Stimulated activated effector memory CD8-positive, alpha-beta T cell treated with anti-CD3 and anti-CD28 coated beads, Interleukin-12 subunit alpha, Interleukin-12 subunit beta, amount 100 ng/mL, for 72 hours (primary cell): ENCODE data around the gene DOCK2.
"Not testable (repeated sequence)": the region's sequence is repeated elsewhere in the genome, so short reads cannot be mapped to it uniquely, and the experiment has no call there.

Source experiments
- ATAC-seq: fragments of 150-1000 bp; cut with Tn5 transposase; 2 replicates; pipeline ENCODE4 v1.10.0; 2021
- DNase-seq, 2 donors: peaks; one replicate each; pipeline ENCODE4 v3.0.0; 2021 to 2022; ENCODE audit warnings: low spot score in 2 of 2
- H3K27ac Mint-ChIP-seq: one replicate; pipeline ENCODE4 v1.8.0; 2022; ENCODE audit warnings: mild to moderate bottlenecking, mixed read lengths
- H3K36me3 Mint-ChIP-seq: one replicate; pipeline ENCODE4 v1.8.0; 2022; ENCODE audit warnings: mild to moderate bottlenecking, mixed read lengths
- H3K4me1 Mint-ChIP-seq: one replicate; pipeline ENCODE4 v1.8.0; 2022; ENCODE audit warnings: mixed read lengths
- H3K4me3 Mint-ChIP-seq: one replicate; pipeline ENCODE4 v1.8.0; 2022; ENCODE audit warnings: mild to moderate bottlenecking, mixed read lengths
- H3K9me3 Mint-ChIP-seq: one replicate; pipeline ENCODE4 v1.8.0; 2022; ENCODE audit warnings: mixed read lengths

Gene DOCK2

DNA sequence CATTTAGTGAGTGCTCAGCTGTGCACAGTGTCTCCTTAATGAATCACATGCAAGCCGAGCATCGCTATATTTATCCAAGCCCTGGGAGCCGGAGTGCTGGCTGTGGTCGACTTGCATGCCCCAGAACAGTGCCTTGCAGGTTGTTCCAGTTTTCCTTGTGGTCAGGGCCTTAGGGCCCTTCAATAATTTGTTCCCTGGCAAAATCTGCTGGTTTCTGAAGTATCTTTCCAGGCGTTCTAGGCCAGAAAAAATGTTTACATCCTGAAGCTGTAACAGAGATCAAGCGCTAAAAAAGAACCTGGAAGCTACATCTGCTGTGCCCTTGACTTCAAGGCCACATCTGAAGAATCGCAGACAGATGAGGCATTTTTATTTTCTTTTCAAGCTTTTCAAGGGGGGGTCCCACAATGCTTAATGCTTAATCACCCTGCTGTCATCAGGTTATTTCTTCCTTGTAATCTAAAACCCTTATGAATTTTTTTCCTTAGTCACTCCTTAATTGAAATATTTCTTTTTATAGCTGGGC, 105.8 kb downstream of the DOCK2 start:
- H3K36me3 Mint-ChIP-seq = peaks cover 90% of the 10 kb centered on the region
- H3K27ac Mint-ChIP-seq = no peak overlapping the region
- no peak overlapping the region for H3K4me3 Mint-ChIP-seq
- DNase-seq (no peak), ATAC-seq (no peak)
- no peaks in the 10 kb centered on the region for H3K9me3 Mint-ChIP-seq
- peaks cover 25% of the 10 kb centered on the region for H3K4me1 Mint-ChIP-seq

DNA sequence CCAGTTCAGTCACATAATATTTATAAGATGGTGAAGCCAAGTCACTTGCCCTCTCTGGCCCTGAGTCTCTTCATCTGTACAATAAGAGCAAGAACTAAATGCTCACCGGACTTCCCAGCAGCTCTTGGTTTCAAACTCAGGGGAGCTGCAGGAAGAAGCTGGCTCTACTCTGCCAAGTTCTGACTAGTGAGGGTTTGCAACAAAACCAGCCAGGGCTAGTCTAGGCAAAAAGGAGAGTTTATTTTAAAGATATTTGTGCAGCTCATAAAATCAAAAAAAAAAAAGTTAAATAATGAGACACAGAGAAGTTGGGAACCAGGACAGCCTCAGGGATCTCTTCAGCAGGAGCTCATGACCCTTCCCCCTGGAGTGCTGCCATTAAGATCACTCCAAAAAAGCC, 107.3 kb downstream of the DOCK2 start:
- Mint-ChIP-seq H3K27ac (peak overlapping the region; percentile 76), H3K36me3 (peaks cover 94% of the 10 kb centered on the region)
- ATAC-seq = no peak

DNA sequence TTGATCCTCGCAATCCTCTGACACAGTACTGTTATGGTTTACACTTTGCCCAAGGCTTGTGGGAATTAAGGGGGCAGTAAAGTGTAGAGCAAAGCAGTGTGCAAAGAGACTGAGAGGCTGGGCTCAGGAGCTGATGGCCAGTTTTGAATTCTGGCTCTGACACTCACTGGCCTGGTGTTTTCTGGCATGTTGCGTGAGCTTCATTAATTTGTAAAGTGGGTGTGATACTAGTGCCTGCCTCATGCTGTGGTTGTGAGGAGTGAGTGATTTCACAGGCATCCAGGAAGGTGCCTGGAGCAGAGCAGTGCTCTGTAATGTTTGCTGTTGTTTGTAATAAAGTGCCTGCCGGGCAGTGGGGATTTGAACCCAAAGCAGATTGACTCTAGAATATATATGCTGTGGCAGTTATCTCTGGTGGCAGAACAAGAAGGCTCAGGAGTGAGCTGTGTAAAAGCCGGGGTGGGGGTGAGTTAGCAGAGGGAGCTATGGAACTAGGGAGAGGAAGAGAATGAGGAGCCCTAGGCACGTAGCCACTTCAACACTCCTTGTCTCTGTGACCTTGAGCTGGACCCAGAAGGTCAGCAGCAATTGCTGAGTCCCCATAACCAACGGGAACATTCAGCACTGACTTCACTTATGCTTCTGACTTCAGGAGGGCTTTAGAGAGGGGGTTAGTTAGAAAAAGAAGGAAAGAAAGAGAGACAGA, 108.5 kb downstream of the DOCK2 start:
- DNase-seq = no peak
- H3K27ac Mint-ChIP-seq = peak overlapping the region; percentile 76
- no peak overlapping the region for H3K4me3 Mint-ChIP-seq
- ATAC-seq = peak; percentile 48
- H3K4me1 Mint-ChIP-seq = peaks cover 26% of the 10 kb centered on the region
- no peaks in the 10 kb centered on the region for H3K9me3 Mint-ChIP-seq
- H3K36me3 Mint-ChIP-seq = peaks cover 98% of the 10 kb centered on the region

More for the DNA sequence above, 107.3 kb downstream of the DOCK2 start:
- Mint-ChIP-seq H3K9me3 (no peaks in the 10 kb centered on the region), H3K4me1 (peaks cover 25% of the 10 kb centered on the region), H3K4me3 (no peak overlapping the region)
- no peak for DNase-seq

- DNase-seq (no peak), ATAC-seq (peak; percentile 69)
- no peaks in the 10 kb centered on the region for H3K9me3 Mint-ChIP-seq
- H3K27ac Mint-ChIP-seq = peak overlapping the region; percentile 76
- peaks cover 98% of the 10 kb centered on the region for H3K36me3 Mint-ChIP-seq
- H3K4me3 Mint-ChIP-seq = no peak overlapping the region
- H3K4me1 Mint-ChIP-seq = peaks cover 32% of the 10 kb centered on the region
These were observed 109.1 kb downstream of the DOCK2 start for GRCh38 chr5:169746147-169746694.

- Mint-ChIP-seq H3K27ac (no peak overlapping the region), H3K9me3 (no peaks in the 10 kb centered on the region), H3K4me3 (no peak overlapping the region), H3K4me1 (peaks cover 42% of the 10 kb centered on the region), H3K36me3 (peaks cover 98% of the 10 kb centered on the region)
- ATAC-seq (no peak), DNase-seq (no peak)
These were observed 111.1 kb downstream of the DOCK2 start for GRCh38 chr5:169748174-169748573.

GRCh38 chr5:169749295-169749694, 112.2 kb downstream of the DOCK2 start:
- peaks cover 42% of the 10 kb centered on the region for H3K4me1 Mint-ChIP-seq
- peaks cover 98% of the 10 kb centered on the region for H3K36me3 Mint-ChIP-seq
- DNase-seq (no peak), ATAC-seq (no peak)
- no peak overlapping the region for H3K4me3 Mint-ChIP-seq
- no peaks in the 10 kb centered on the region for H3K9me3 Mint-ChIP-seq
- no peak overlapping the region for H3K27ac Mint-ChIP-seq

DNA sequence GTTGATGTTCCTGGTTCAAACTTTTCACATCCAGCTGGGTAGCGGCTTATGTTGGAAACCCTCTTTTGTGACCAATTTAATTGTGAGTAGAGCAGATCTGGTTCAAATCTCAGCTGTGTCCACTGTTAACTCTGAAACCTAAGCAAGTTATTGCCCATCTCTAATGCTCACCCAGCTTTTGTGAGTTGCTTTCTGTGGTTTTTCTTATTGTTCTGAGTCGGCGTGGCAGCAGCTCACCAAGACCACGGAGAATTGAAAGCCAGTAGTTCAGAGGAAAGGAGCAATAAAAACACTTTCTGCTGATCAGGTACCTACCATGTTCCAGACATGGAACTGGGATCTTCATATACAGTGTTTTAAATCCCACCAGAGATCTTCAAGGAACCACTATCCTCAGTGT, 114.4 kb downstream of the DOCK2 start:
- no peaks in the 10 kb centered on the region for H3K9me3 Mint-ChIP-seq
- no peak overlapping the region for H3K4me3 Mint-ChIP-seq
- peak; percentile 31 for ATAC-seq
- H3K27ac Mint-ChIP-seq = peak overlapping the region; percentile 78
- peaks cover 95% of the 10 kb centered on the region for H3K36me3 Mint-ChIP-seq
- no peak for DNase-seq
- peaks cover 21% of the 10 kb centered on the region for H3K4me1 Mint-ChIP-seq

GRCh38 chr5:169752566-169752965, 115.5 kb downstream of the DOCK2 start:
- peak overlapping the region; percentile 78 for H3K27ac Mint-ChIP-seq
- peaks cover 95% of the 10 kb centered on the region for H3K36me3 Mint-ChIP-seq
- not testable (repeated sequence) for ATAC-seq

GRCh38 chr5:169753795-169754194, 116.7 kb downstream of the DOCK2 start:
- Mint-ChIP-seq H3K9me3 (no peaks in the 10 kb centered on the region), H3K4me1 (peaks cover 17% of the 10 kb centered on the region), H3K4me3 (no peak overlapping the region), H3K36me3 (peaks cover 89% of the 10 kb centered on the region), H3K27ac (peak overlapping the region; percentile 41)
- no peak for DNase-seq
- ATAC-seq = no peak

More at GRCh38 chr5:169752566-169752965, 115.5 kb downstream of the DOCK2 start:
- not testable (repeated sequence) for H3K9me3 Mint-ChIP-seq, H3K4me3 Mint-ChIP-seq, DNase-seq
- peaks cover 17% of the 10 kb centered on the region for H3K4me1 Mint-ChIP-seq

GRCh38 chr5:169754737-169755136, 117.7 kb downstream of the DOCK2 start:
- Mint-ChIP-seq H3K36me3 (peaks cover 89% of the 10 kb centered on the region), H3K4me3 (no peak overlapping the region), H3K4me1 (peaks cover 17% of the 10 kb centered on the region), H3K27ac (no peak overlapping the region), H3K9me3 (no peaks in the 10 kb centered on the region)
- DNase-seq (no peak), ATAC-seq (no peak)

- DNase-seq (no peak), ATAC-seq (no peak)
- Mint-ChIP-seq H3K4me1 (peaks cover 9% of the 10 kb centered on the region), H3K4me3 (no peak overlapping the region), H3K27ac (no peak overlapping the region), H3K9me3 (no peaks in the 10 kb centered on the region), H3K36me3 (peaks cover 87% of the 10 kb centered on the region)
These were observed 119.1 kb downstream of the DOCK2 start for GRCh38 chr5:169756071-169756765.

- Mint-ChIP-seq H3K4me3 (no peak overlapping the region), H3K36me3 (peaks cover 87% of the 10 kb centered on the region), H3K4me1 (peaks cover 1% of the 10 kb centered on the region), H3K27ac (no peak overlapping the region), H3K9me3 (no peaks in the 10 kb centered on the region)
- ATAC-seq (no peak), DNase-seq (no peak)
These were observed 119.9 kb downstream of the DOCK2 start for GRCh38 chr5:169757016-169757415.

DNA sequence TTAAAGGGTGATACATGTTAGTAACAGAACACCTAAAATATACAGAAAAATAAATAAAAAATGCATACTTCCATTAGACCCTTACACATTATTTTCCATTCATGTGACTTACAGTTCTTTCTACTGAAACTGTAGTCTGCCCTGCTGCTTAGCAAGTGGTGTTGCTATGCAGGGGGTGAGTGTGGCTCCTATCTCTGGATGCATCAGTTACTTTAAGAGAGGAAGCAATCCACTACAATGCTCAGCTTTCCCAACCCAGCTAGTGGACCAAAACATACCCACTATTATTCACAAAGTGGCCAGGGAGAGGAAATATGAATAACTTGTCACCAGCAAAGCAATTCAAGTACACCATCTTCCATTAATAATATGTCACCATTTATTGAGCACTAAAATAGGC, 121.8 kb downstream of the DOCK2 start:
- H3K9me3 Mint-ChIP-seq = no peaks in the 10 kb centered on the region
- H3K4me3 Mint-ChIP-seq = no peak overlapping the region
- DNase-seq (no peak), ATAC-seq (no peak)
- H3K27ac Mint-ChIP-seq = no peak overlapping the region
- H3K4me1 Mint-ChIP-seq = no peaks in the 10 kb centered on the region
- peaks cover 86% of the 10 kb centered on the region for H3K36me3 Mint-ChIP-seq

- Mint-ChIP-seq H3K4me1 (no peaks in the 10 kb centered on the region), H3K27ac (no peak overlapping the region), H3K4me3 (no peak overlapping the region), H3K36me3 (peaks cover 88% of the 10 kb centered on the region), H3K9me3 (no peaks in the 10 kb centered on the region)
- DNase-seq (no peak), ATAC-seq (no peak)
These were observed 123.2 kb downstream of the DOCK2 start for GRCh38 chr5:169760229-169760628.

GRCh38 chr5:169762338-169763095, 125.4 kb downstream of the DOCK2 start:
- Mint-ChIP-seq H3K36me3 (peaks cover 89% of the 10 kb centered on the region), H3K27ac (peak overlapping the region; percentile 26), H3K4me1 (peaks cover 4% of the 10 kb centered on the region), H3K4me3 (no peak overlapping the region), H3K9me3 (no peaks in the 10 kb centered on the region)
- ATAC-seq (no peak), DNase-seq (no peak)
